WTC11 (cell line): ENCODE measurements around the gene ASIC2. TPM values are rescaled to one million over a fixed set of nuclear protein-coding genes. Genes with fewer than 3 reads are reported as not detected.

Experiments used
- ATAC-seq: fragments of 200-7000 bp; cut with Tn5 transposase; 2 replicates; pipeline ENCODE4 v1.10.0; 2021; ENCODE audit warnings: mild to moderate bottlenecking, moderate library complexity
- CTCF ChIA-PET: fragments of 300-600 bp; sonication (Branson Sonifier 250); formaldehyde crosslinking; loops from one replicate; lab custom pipeline; 2021; ENCODE audit warnings: antibody characterized with exemption; lab: Charles Lee
- POLR2A ChIA-PET: fragments of 350-600 bp; sonication (Branson Sonifier 250); formaldehyde crosslinking; loops from one replicate; lab custom pipeline; 2021; ENCODE audit warnings: antibody characterized with exemption; lab: Charles Lee
- DNase-seq: peaks from one replicate; pipeline ENCODE4 v3.0.0; 2021; ENCODE audit warnings: low spot score
- H3K27ac Mint-ChIP-seq: 2 replicates; pipeline ENCODE4 v1.8.0; 2021; ENCODE audit warnings: mixed read lengths
- H3K27me3 Mint-ChIP-seq: 2 replicates; pipeline ENCODE4 v1.8.0; 2021; ENCODE audit warnings: low read depth, mild to moderate bottlenecking, moderate library complexity, mixed read lengths
- H3K36me3 Mint-ChIP-seq: 2 replicates; pipeline ENCODE4 v1.8.0; 2021; ENCODE audit warnings: mixed read lengths
- H3K4me1 Mint-ChIP-seq: 2 replicates; pipeline ENCODE4 v1.8.0; 2022; ENCODE audit warnings: mixed read lengths
- H3K4me3 Mint-ChIP-seq: 2 replicates; pipeline ENCODE4 v1.8.0; 2021; ENCODE audit warnings: mild to moderate bottlenecking, moderate library complexity, mixed read lengths
- H3K9me3 Mint-ChIP-seq: 2 replicates; pipeline ENCODE4 v1.8.0; 2021; ENCODE audit warnings: mixed read lengths
- EMX1 ChIP-seq: fragments of 250-450 bp; sonication (Bioruptor Pico); IDR thresholded peaks from 2 replicates; pipeline ENCODE4 v1.8.0; 2021; ENCODE audit warnings: mild to moderate bottlenecking
- ESRRA ChIP-seq: sonication (generic); formaldehyde crosslinking; IDR thresholded peaks from 2 replicates; pipeline ENCODE4 v1.8.1; 2022; ENCODE audit warnings: mild to moderate bottlenecking, missing genetic modification reagents, borderline replicate concordance
- FOXP1 ChIP-seq: sonication (generic); formaldehyde crosslinking; IDR thresholded peaks from 2 replicates; pipeline ENCODE4 v1.8.0; 2022; ENCODE audit warnings: missing genetic modification reagents, mild to moderate bottlenecking, moderate library complexity, borderline replicate concordance
- GTF2I ChIP-seq: fragments of 250-450 bp; sonication (Bioruptor Pico); conservative IDR thresholded peaks from 2 replicates; pipeline ENCODE4 v1.4.0; 2021; ENCODE audit warnings: mild to moderate bottlenecking
- MYBL2 ChIP-seq: sonication (generic); formaldehyde crosslinking; IDR thresholded peaks from 2 replicates; pipeline ENCODE4 v1.8.1; 2023; ENCODE audit warnings: mild to moderate bottlenecking, moderate library complexity, missing genetic modification reagents
- NFE2L1 ChIP-seq: sonication (generic); formaldehyde crosslinking; IDR thresholded peaks from 2 replicates; pipeline ENCODE4 v1.8.1; 2023; ENCODE audit warnings: missing genetic modification reagents
- NR3C1 ChIP-seq: sonication (generic); formaldehyde crosslinking; conservative IDR thresholded peaks from 2 replicates; pipeline ENCODE4 v1.8.1; 2023; ENCODE audit warnings: low read depth, mild to moderate bottlenecking, missing genetic modification reagents
- RELA ChIP-seq: sonication (generic); formaldehyde crosslinking; IDR thresholded peaks from 2 replicates; pipeline ENCODE4 v1.8.1; 2022; ENCODE audit warnings: missing genetic modification reagents, mild to moderate bottlenecking, borderline replicate concordance
- ZNF121 ChIP-seq: sonication (generic); formaldehyde crosslinking; IDR thresholded peaks from 2 replicates; pipeline ENCODE4 v1.8.0; 2023; ENCODE audit warnings: missing genetic modification reagents
- ZNF263 ChIP-seq: sonication (generic); formaldehyde crosslinking; IDR thresholded peaks from 2 replicates; pipeline ENCODE4 v1.8.1; 2022; ENCODE audit warnings: low read depth, mild to moderate bottlenecking, moderate library complexity, missing genetic modification reagents
- ZNF317 ChIP-seq: sonication (generic); formaldehyde crosslinking; IDR thresholded peaks from 2 replicates; pipeline ENCODE4 v1.8.1; 2023; ENCODE audit warnings: low read depth, mild to moderate bottlenecking, moderate library complexity, missing genetic modification reagents, borderline replicate concordance
- total RNA-seq: library from RNA; stranded (reverse); gene quantifications from 3 replicates; pipeline ENCODE4 v1.2.3, GENCODE V29; 2021
- TF ChIP-seq, protein P1 (sequence below): sonication (generic); formaldehyde crosslinking; IDR thresholded peaks from 2 replicates; pipeline ENCODE4 v1.8.1; 2023; ENCODE audit warnings: mild to moderate bottlenecking, missing genetic modification reagents
- TF ChIP-seq, protein P2 (sequence below): sonication (generic); formaldehyde crosslinking; IDR thresholded peaks from 2 replicates; pipeline ENCODE4 v1.8.1; 2022; ENCODE audit warnings: mild to moderate bottlenecking, missing genetic modification reagents, moderate library complexity, borderline replicate concordance
- TF ChIP-seq, protein P3 (sequence below): sonication (generic); formaldehyde crosslinking; IDR thresholded peaks from 2 replicates; pipeline ENCODE4 v1.8.0; 2022; ENCODE audit warnings: mild to moderate bottlenecking, missing genetic modification reagents
- TF ChIP-seq, protein P4 (sequence below): sonication (generic); formaldehyde crosslinking; IDR thresholded peaks from 2 replicates; pipeline ENCODE4 v1.8.1; 2022; ENCODE audit warnings: mild to moderate bottlenecking, moderate library complexity, missing genetic modification reagents

ASIC2 gene
- total RNA-seq, 1 experiment from 2014 or later, result 2.7 TPM

DNA sequence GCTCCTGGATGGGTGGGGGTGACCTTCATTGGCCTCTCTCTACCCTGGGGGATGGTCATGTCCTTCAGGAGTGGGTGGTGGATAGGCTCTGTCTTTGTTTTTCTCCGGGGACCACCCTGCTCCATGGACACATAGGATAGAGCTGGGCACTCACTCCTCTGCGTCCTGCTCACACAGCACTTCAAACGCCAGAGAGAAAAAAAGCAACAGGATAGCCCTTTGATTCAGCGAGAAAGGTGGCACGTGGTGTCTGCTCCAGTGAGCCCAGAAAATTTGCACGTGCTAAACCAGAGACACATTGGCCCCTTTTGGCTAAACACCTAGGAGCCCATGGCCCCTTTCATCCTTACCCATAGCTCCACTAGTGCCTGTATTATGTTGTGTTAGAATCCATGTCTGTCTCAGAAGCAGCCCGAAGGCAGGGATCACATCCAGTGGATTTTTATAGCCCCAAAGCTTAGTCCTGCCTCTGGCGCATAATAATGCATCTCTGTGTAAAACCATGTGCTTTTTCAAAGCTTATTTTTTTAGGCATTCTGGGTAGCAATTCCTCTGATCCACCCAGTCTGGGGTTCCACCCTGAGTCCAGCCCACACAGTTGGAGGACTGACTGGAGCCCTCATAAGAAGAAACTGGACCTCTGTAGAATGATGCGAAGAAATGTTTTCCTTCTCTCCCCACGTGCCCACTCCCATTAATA lies 90.1 kb downstream of the ASIC2 start:
- DNase-seq (no peak), ATAC-seq (no peak)
- Mint-ChIP-seq H3K4me3 (no peak overlapping the region), H3K27ac (no peak overlapping the region), H3K4me1 (peaks cover 8% of the 10 kb centered on the region), H3K27me3 (peaks cover 51% of the 10 kb centered on the region), H3K36me3 (no peaks in the 10 kb centered on the region), H3K9me3 (no peaks in the 10 kb centered on the region)
- POLR2A ChIA-PET, result no interaction called here
- CTCF ChIA-PET, result interaction anchor here (1.1 to 1.4 kb wide), 4 partner anchors 9 to 164 kb away, joined by 3 to 5 read pairs (median 4); no protein-coding TSS in a partner anchor
- TF ChIP-seq FOXP1 (CRISPR knock-in tag), result no peak
- no peak for TF ChIP-seq ZNF121
- TF ChIP-seq GTF2I (CRISPR knock-in tag), result no peak
- no peak for TF ChIP-seq RELA (CRISPR knock-in tag)
- no peak for TF ChIP-seq ZNF317 (CRISPR knock-in tag)
- TF ChIP-seq, protein P1, sequence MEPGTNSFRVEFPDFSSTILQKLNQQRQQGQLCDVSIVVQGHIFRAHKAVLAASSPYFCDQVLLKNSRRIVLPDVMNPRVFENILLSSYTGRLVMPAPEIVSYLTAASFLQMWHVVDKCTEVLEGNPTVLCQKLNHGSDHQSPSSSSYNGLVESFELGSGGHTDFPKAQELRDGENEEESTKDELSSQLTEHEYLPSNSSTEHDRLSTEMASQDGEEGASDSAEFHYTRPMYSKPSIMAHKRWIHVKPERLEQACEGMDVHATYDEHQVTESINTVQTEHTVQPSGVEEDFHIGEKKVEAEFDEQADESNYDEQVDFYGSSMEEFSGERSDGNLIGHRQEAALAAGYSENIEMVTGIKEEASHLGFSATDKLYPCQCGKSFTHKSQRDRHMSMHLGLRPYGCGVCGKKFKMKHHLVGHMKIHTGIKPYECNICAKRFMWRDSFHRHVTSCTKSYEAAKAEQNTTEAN (CRISPR knock-in tag), result no peak
- TF ChIP-seq, protein P2, sequence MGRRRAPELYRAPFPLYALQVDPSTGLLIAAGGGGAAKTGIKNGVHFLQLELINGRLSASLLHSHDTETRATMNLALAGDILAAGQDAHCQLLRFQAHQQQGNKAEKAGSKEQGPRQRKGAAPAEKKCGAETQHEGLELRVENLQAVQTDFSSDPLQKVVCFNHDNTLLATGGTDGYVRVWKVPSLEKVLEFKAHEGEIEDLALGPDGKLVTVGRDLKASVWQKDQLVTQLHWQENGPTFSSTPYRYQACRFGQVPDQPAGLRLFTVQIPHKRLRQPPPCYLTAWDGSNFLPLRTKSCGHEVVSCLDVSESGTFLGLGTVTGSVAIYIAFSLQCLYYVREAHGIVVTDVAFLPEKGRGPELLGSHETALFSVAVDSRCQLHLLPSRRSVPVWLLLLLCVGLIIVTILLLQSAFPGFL (CRISPR knock-in tag), result no peak
- no peak for TF ChIP-seq ZNF263

DNA sequence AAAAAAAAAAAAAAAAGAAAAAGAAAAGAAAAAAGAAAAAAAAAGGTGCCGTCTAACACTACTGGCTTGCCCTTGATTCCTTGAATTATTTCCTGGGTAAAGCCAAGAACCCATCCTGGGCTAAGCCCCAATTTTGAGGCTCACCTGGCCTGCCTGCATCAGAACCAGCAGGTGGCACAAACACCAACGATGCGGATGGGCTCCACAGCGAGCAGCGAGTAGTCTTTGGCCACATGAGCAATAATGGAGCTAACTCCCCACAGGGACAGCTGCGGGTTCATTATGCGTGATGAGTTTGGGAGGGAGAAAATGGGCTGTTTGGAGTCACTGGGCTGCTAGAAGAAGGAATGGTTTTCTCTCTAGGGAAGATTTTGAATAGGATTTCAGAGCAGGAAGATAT lies 91.1 kb downstream of the ASIC2 start:
- ATAC-seq (peak; percentile 51), DNase-seq (peak; percentile 35)
- TF ChIP-seq ZNF121, result no peak
- TF ChIP-seq, protein P1 (CRISPR knock-in tag), result no peak
- TF ChIP-seq, protein P3, sequence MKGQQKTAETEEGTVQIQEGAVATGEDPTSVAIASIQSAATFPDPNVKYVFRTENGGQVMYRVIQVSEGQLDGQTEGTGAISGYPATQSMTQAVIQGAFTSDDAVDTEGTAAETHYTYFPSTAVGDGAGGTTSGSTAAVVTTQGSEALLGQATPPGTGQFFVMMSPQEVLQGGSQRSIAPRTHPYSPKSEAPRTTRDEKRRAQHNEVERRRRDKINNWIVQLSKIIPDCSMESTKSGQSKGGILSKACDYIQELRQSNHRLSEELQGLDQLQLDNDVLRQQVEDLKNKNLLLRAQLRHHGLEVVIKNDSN (CRISPR knock-in tag), result no peak
- no peak for TF ChIP-seq NR3C1 (CRISPR knock-in tag)
- no peak for TF ChIP-seq ESRRA (CRISPR knock-in tag)
- TF ChIP-seq, protein P4, sequence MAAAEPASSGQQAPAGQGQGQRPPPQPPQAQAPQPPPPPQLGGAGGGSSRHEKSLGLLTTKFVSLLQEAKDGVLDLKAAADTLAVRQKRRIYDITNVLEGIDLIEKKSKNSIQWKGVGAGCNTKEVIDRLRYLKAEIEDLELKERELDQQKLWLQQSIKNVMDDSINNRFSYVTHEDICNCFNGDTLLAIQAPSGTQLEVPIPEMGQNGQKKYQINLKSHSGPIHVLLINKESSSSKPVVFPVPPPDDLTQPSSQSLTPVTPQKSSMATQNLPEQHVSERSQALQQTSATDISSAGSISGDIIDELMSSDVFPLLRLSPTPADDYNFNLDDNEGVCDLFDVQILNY (CRISPR knock-in tag), result no peak
- ChIA-PET POLR2A (no interaction called here), CTCF (interaction anchor here (0.7 to 1.4 kb wide), 8 partner anchors 8 to 1089 kb away, joined by 3 to 6 read pairs (median 4); no protein-coding TSS in a partner anchor)
- Mint-ChIP-seq H3K27ac (no peak overlapping the region), H3K27me3 (peaks cover 60% of the 10 kb centered on the region), H3K36me3 (no peaks in the 10 kb centered on the region), H3K4me3 (no peak overlapping the region), H3K4me1 (peaks cover 8% of the 10 kb centered on the region), H3K9me3 (no peaks in the 10 kb centered on the region)

DNA sequence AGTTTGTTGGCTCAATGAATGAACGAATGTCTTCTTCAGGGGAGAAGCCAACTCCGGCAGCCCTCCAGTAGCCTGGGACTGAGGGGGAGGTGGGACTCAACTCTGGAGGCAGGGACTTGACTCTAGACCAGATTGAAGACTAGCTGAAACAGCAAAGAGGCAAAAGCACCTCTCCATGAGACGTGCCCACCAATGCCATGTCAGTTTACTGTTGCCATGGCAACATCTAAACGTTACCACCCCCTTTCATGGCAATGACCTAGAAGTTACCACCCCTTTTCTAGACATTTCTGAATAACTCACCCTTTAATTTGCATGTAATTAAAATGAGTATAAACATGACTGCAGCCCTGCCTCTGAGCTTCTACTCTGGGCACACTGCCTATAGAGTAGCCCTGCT lies 91.8 kb downstream of the ASIC2 start:
- H3K27me3 Mint-ChIP-seq, result peaks cover 65% of the 10 kb centered on the region
- ChIA-PET CTCF (interaction anchor here (0.9 to 2.3 kb wide), 3 partner anchors 9 to 450 kb away, joined by 4 to 9 read pairs (median 6); no protein-coding TSS in a partner anchor), POLR2A (no interaction called here)
- TF ChIP-seq MYBL2 (CRISPR knock-in tag) (no peak), EMX1 (CRISPR knock-in tag) (no peak), NFE2L1 (CRISPR knock-in tag) (no peak)
- TF ChIP-seq, protein P4 (CRISPR knock-in tag), result no peak
- no peaks in the 10 kb centered on the region for H3K9me3 Mint-ChIP-seq
- no peak overlapping the region for H3K27ac Mint-ChIP-seq
- ATAC-seq (no peak), DNase-seq (no peak)
- peaks cover 8% of the 10 kb centered on the region for H3K4me1 Mint-ChIP-seq
- H3K4me3 Mint-ChIP-seq, result no peak overlapping the region
- no peaks in the 10 kb centered on the region for H3K36me3 Mint-ChIP-seq
